Placental epithelial cell (primary cell): ENCODE measurements around the gene ZFAND2B. TPM values are rescaled to one million over a fixed set of nuclear protein-coding genes. Genes with fewer than 3 reads are reported as not detected.

Experiments
- total RNA-seq: library from RNA; depleted of rRNA; stranded (reverse); fragments of >200 nt; gene quantifications from 2 replicates; pipeline ENCODE4 v1.2.3, GENCODE V29; 2012

The ZFAND2B gene
- 31.4 and 37.8 TPM in 2 replicates for total RNA-seq

GRCh38 chr2:219206328-219207133, at the start of gene ZFAND2B:
Gene ZFAND2B, plus strand, starts transcription at chr2:219206782. Its CDS starts 206 bp downstream, at chr2:219206988.

GRCh38 chr2:219160186-219161017, 46.2 kb upstream of the ZFAND2B start, which contains the start of gene NHEJ1:
Gene NHEJ1, minus strand, starts transcription at chr2:219160815. Its CDS starts 2,453 bp downstream, at chr2:219158362.

GRCh38 chr2:219169930-219170654, 36.5 kb upstream of the ZFAND2B start, which contains the start of gene SLC23A3:
Gene SLC23A3, minus strand, starts transcription at chr2:219170029. Its CDS starts 45 bp downstream, at chr2:219169984.

GRCh38 chr2:219176818-219177551, 29.6 kb upstream of the ZFAND2B start, which contains the start of gene CNPPD1:
Gene CNPPD1, minus strand, starts transcription at chr2:219176925. Its CDS starts 97 bp downstream, at chr2:219176828.

GRCh38 chr2:219177552-219178376, 28.8 kb upstream of the ZFAND2B start, which contains the start of gene RETREG2:
Gene RETREG2, plus strand, starts transcription at chr2:219178275. Its CDS starts 78 bp downstream, at chr2:219178353.

GRCh38 chr2:219218732-219219701, 12.4 kb downstream of the ZFAND2B start, which contains the start of gene ABCB6:
Gene ABCB6, minus strand, starts transcription at chr2:219218958. Its CDS starts 285 bp downstream, at chr2:219218673.

GRCh38 chr2:219229305-219230058, 22.9 kb downstream of the ZFAND2B start, which contains the start of the genes ANKZF1 and ATG9A:
Gene ANKZF1, plus strand, starts transcription at chr2:219229806. Its CDS starts 452 bp downstream, at chr2:219230258.
Gene ATG9A, minus strand, starts transcription at chr2:219229636. Its CDS starts 1,612 bp downstream, at chr2:219228024.

GRCh38 chr2:219245148-219245898, 38.7 kb downstream of the ZFAND2B start, which contains the start of the genes GLB1L and STK16:
Gene GLB1L, minus strand, starts transcription at chr2:219245444. Its CDS starts 1,871 bp downstream, at chr2:219243573.
Gene STK16, plus strand, starts transcription at chr2:219245479. Its CDS starts 521 bp downstream, at chr2:219246000.

GRCh38 chr2:219252900-219253752, 46.5 kb downstream of the ZFAND2B start, which contains the start of gene TUBA4B:
Gene TUBA4B, plus strand, starts transcription at chr2:219253243. Its CDS starts 165 bp downstream, at chr2:219253408.

GRCh38 chr2:219253753-219254589, 47.4 kb downstream of the ZFAND2B start, which contains the start of gene TUBA4A:
Gene TUBA4A, minus strand, starts transcription at chr2:219253918. Its CDS starts 60 bp downstream, at chr2:219253858.

Other genes starting within 250 kb of the ZFAND2B start
- not detected in 2 replicates for gene CDK5R2, start 247.1 kb upstream of the ZFAND2B start, total RNA-seq
- not detected in 2 replicates for gene FEV, start 221.6 kb upstream of the ZFAND2B start, total RNA-seq
- not detected in 2 replicates for gene CRYBA2, start 213.4 kb upstream of the ZFAND2B start, total RNA-seq
- gene CFAP65, start 165.3 kb upstream of the ZFAND2B start, total RNA-seq = not detected in 2 replicates
- gene IHH, start 145.9 kb upstream of the ZFAND2B start, total RNA-seq = under 0.01 TPM in 1 of 2 replicates, not detected in the other
- 21.9 and 23.6 TPM in 2 replicates for gene NHEJ1, start 46.0 kb upstream of the ZFAND2B start, total RNA-seq
- gene SLC23A3, start 36.8 kb upstream of the ZFAND2B start, total RNA-seq = 0.54 and 2.0 TPM in 2 replicates
- 13.4 and 14.5 TPM in 2 replicates for gene CNPPD1, start 29.9 kb upstream of the ZFAND2B start, total RNA-seq
- 75.0 and 85.6 TPM in 2 replicates for gene RETREG2, start 28.5 kb upstream of the ZFAND2B start, total RNA-seq
- 16.1 and 38.0 TPM in 2 replicates for gene ABCB6, start 12.2 kb downstream of the ZFAND2B start, total RNA-seq
- 36.1 and 71.0 TPM in 2 replicates for gene ATG9A, start 22.9 kb downstream of the ZFAND2B start, total RNA-seq
- 34.9 and 45.5 TPM in 2 replicates for gene ANKZF1, start 23.0 kb downstream of the ZFAND2B start, total RNA-seq
- gene GLB1L, start 38.7 kb downstream of the ZFAND2B start, total RNA-seq = 28.3 and 33.0 TPM in 2 replicates
- 30.2 and 77.9 TPM in 2 replicates for gene STK16, start 38.7 kb downstream of the ZFAND2B start, total RNA-seq
- gene TUBA4B, start 46.5 kb downstream of the ZFAND2B start, total RNA-seq = not detected in 2 replicates
- 5.1 and 69.6 TPM in 2 replicates for gene TUBA4A, start 47.1 kb downstream of the ZFAND2B start, total RNA-seq
- 63.2 and 74.1 TPM in 2 replicates for gene DNAJB2, start 72.6 kb downstream of the ZFAND2B start, total RNA-seq
- gene PTPRN, start 102.6 kb downstream of the ZFAND2B start, total RNA-seq = under 0.01 and 0.11 TPM in 2 replicates
- gene RESP18, start 126.0 kb downstream of the ZFAND2B start, total RNA-seq = not detected in 2 replicates
- gene DNPEP, start 181.1 kb downstream of the ZFAND2B start, total RNA-seq = 47.5 and 55.0 TPM in 2 replicates
- under 0.01 TPM in 1 of 2 replicates, not detected in the other for gene DES, start 211.6 kb downstream of the ZFAND2B start, total RNA-seq
- gene SPEG, start 228.1 kb downstream of the ZFAND2B start, total RNA-seq = 20.4 and 40.8 TPM in 2 replicates